ENCODE results near the gene FAH. TPM values are rescaled to one million over a fixed set of nuclear protein-coding genes. Genes with fewer than 3 reads are reported as not detected.

FAH gene
- total and polyA plus RNA-seq, 2 donors (not counting 1 experiment from before 2014, with no cell fraction given): 1.1 to 5.1 TPM

GRCh38 chr15:80216911-80217310 is 64.1 kb downstream of the FAH start:
- Mint-ChIP-seq H3K4me1 (no peaks in the 10 kb centered on the region), H3K9me3 (ENCODE audit: insufficient read depth) (no peaks in the 10 kb centered on the region), H3K27ac (no peak overlapping the region), H3K27me3 (peaks cover 18% of the 10 kb centered on the region), H3K4me3 (no peak overlapping the region)
- no peak overlapping the region for H3K4me3 ChIP-seq (ENCODE audit: control extremely low read depth in 1 of 5, extremely low read depth in 1 of 5, insufficient read depth in 1 of 5, low read depth in 2 of 5, low read length in 4 of 5)
- H3K27me3 ChIP-seq (replicated peaks in 1 of 4; ENCODE audit: control extremely low read depth in 1 of 4, control insufficient read depth in 3 of 4, insufficient read depth in 4 of 4, low read length in 3 of 4): peaks cover 0 to 5% (median 2%) of the 10 kb centered on the region in 4 experiments
- H3K4me2 ChIP-seq (replicated peaks; ENCODE audit: low read depth, low read length, poor library complexity, severe bottlenecking): no peak overlapping the region
- no peak overlapping the region for H2AFZ ChIP-seq (ENCODE audit: insufficient read depth, low read depth, low read length, poor library complexity, severe bottlenecking)
- no peak overlapping the region for H3K27ac ChIP-seq (ENCODE audit: low read length in 2 of 2)
- no peaks in the 10 kb centered on the region for H3K36me3 ChIP-seq (replicated peaks in 1 of 2; ENCODE audit: control extremely low read depth in 1 of 2, control insufficient read depth in 1 of 2, extremely low read depth in 1 of 2, insufficient read depth in 2 of 2, low read length in 1 of 2)
- intact Hi-C loops (cut with micrococcal nuclease): no loop called here
- no peaks in the 10 kb centered on the region for H4K20me1 ChIP-seq (ENCODE audit: control insufficient read depth, insufficient read depth, low read length, poor library complexity, severe bottlenecking)
- no peaks in the 10 kb centered on the region for H3K4me1 ChIP-seq (ENCODE audit: control insufficient read depth in 2 of 2, insufficient read depth in 2 of 2, low read length in 2 of 2)
- H3K79me2 ChIP-seq (ENCODE audit: control insufficient read depth, insufficient read depth, low read length): no peaks in the 10 kb centered on the region
- 91% methylated on average over 1 of the region's 1 CpG for WGBS (ENCODE audit: insufficient coverage)
- TF ChIP-seq, protein P1, sequence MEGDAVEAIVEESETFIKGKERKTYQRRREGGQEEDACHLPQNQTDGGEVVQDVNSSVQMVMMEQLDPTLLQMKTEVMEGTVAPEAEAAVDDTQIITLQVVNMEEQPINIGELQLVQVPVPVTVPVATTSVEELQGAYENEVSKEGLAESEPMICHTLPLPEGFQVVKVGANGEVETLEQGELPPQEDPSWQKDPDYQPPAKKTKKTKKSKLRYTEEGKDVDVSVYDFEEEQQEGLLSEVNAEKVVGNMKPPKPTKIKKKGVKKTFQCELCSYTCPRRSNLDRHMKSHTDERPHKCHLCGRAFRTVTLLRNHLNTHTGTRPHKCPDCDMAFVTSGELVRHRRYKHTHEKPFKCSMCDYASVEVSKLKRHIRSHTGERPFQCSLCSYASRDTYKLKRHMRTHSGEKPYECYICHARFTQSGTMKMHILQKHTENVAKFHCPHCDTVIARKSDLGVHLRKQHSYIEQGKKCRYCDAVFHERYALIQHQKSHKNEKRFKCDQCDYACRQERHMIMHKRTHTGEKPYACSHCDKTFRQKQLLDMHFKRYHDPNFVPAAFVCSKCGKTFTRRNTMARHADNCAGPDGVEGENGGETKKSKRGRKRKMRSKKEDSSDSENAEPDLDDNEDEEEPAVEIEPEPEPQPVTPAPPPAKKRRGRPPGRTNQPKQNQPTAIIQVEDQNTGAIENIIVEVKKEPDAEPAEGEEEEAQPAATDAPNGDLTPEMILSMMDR (IDR thresholded peaks at IDR 0.05): no peak
- TF ChIP-seq EZH2 (IDR thresholded peaks at IDR 0.05; ENCODE audit: borderline replicate concordance, insufficient read depth, low read depth, low read length, poor library complexity, severe bottlenecking): no peak
- CTCF ChIA-PET: no interaction called here
- DNase-seq (no peak), ATAC-seq (ENCODE audit: low read depth) (no peak)
- POLR2A ChIA-PET: no interaction called here
- H3K9me3 ChIP-seq (ENCODE audit: control extremely low read depth in 1 of 3, control insufficient read depth in 2 of 3, insufficient read depth in 1 of 3, low read length in 2 of 3): peaks cover 0 to 1% (median 0%) of the 10 kb centered on the region in 3 donors
- no peak overlapping the region for H3K9ac ChIP-seq (ENCODE audit: low read length)

DNA sequence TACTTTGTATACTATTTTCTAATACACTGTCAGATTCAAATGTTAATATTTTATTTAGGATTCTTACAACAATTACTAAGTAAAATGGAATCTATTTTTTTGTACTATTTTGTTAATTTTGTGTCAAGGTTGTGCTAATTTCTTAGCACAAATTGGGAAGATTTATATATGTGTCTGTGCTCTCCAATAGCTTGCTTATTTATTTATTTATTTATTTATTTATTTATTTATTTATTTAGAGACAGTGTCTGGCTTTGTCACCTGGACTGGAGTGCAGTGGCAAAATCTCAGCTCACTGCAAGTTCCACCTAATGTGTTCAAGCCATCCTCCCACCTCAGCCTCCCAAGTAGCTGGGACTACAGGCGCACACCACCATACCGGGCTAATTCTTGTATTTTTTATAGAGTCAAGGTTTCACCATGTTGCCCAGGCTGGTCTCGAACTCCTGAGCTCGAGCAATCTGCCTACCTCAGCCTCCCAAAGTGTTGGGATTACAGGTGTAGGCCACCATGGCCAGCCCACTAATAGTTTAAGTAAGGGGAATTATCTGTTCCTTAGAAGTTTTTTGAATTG is 64.6 kb downstream of the FAH start:
- H3K4me3 Mint-ChIP-seq: no peak overlapping the region
- DNase-seq (no peak), ATAC-seq (ENCODE audit: low read depth) (no peak)
- H3K27ac ChIP-seq (ENCODE audit: low read length in 2 of 2): no peak overlapping the region
- H3K27ac Mint-ChIP-seq: no peak overlapping the region
- no peaks in the 10 kb centered on the region for H3K4me1 Mint-ChIP-seq
- no peak overlapping the region for H2AFZ ChIP-seq (ENCODE audit: insufficient read depth, low read depth, low read length, poor library complexity, severe bottlenecking)
- no peaks in the 10 kb centered on the region for H4K20me1 ChIP-seq (ENCODE audit: control insufficient read depth, insufficient read depth, low read length, poor library complexity, severe bottlenecking)
- H3K9ac ChIP-seq (ENCODE audit: low read length): no peak overlapping the region
- H3K27me3 ChIP-seq (replicated peaks in 1 of 4; ENCODE audit: control extremely low read depth in 1 of 4, control insufficient read depth in 3 of 4, insufficient read depth in 4 of 4, low read length in 3 of 4): peaks cover 0 to 5% (median 2%) of the 10 kb centered on the region in 4 experiments
- H3K9me3 Mint-ChIP-seq (ENCODE audit: insufficient read depth): no peaks in the 10 kb centered on the region
- peaks cover 0 to 1% (median 0%) of the 10 kb centered on the region in 3 donors for H3K9me3 ChIP-seq (ENCODE audit: control extremely low read depth in 1 of 3, control insufficient read depth in 2 of 3, insufficient read depth in 1 of 3, low read length in 2 of 3)
- H3K4me1 ChIP-seq (ENCODE audit: control insufficient read depth in 2 of 2, insufficient read depth in 2 of 2, low read length in 2 of 2): no peaks in the 10 kb centered on the region
- no peaks in the 10 kb centered on the region for H3K36me3 ChIP-seq (replicated peaks in 1 of 2; ENCODE audit: control extremely low read depth in 1 of 2, control insufficient read depth in 1 of 2, extremely low read depth in 1 of 2, insufficient read depth in 2 of 2, low read length in 1 of 2)
- intact Hi-C loops (cut with micrococcal nuclease): no loop called here
- CTCF ChIA-PET: no interaction called here
- TF ChIP-seq EZH2 (IDR thresholded peaks at IDR 0.05; ENCODE audit: borderline replicate concordance, insufficient read depth, low read depth, low read length, poor library complexity, severe bottlenecking): no peak
- TF ChIP-seq, protein P1 (IDR thresholded peaks at IDR 0.05): no peak
- peaks cover 18% of the 10 kb centered on the region for H3K27me3 Mint-ChIP-seq
- H3K79me2 ChIP-seq (ENCODE audit: control insufficient read depth, insufficient read depth, low read length): no peaks in the 10 kb centered on the region
- H3K4me3 ChIP-seq (ENCODE audit: control extremely low read depth in 1 of 5, extremely low read depth in 1 of 5, insufficient read depth in 1 of 5, low read depth in 2 of 5, low read length in 4 of 5): no peak overlapping the region
- POLR2A ChIA-PET: no interaction called here
- no CpG with 5 or more reads among the region's 4 CpGs for WGBS (ENCODE audit: insufficient coverage)
- no peak overlapping the region for H3K4me2 ChIP-seq (replicated peaks; ENCODE audit: low read depth, low read length, poor library complexity, severe bottlenecking)
